ENCODE data around the gene TBC1D4.

Gene TBC1D4

DNA sequence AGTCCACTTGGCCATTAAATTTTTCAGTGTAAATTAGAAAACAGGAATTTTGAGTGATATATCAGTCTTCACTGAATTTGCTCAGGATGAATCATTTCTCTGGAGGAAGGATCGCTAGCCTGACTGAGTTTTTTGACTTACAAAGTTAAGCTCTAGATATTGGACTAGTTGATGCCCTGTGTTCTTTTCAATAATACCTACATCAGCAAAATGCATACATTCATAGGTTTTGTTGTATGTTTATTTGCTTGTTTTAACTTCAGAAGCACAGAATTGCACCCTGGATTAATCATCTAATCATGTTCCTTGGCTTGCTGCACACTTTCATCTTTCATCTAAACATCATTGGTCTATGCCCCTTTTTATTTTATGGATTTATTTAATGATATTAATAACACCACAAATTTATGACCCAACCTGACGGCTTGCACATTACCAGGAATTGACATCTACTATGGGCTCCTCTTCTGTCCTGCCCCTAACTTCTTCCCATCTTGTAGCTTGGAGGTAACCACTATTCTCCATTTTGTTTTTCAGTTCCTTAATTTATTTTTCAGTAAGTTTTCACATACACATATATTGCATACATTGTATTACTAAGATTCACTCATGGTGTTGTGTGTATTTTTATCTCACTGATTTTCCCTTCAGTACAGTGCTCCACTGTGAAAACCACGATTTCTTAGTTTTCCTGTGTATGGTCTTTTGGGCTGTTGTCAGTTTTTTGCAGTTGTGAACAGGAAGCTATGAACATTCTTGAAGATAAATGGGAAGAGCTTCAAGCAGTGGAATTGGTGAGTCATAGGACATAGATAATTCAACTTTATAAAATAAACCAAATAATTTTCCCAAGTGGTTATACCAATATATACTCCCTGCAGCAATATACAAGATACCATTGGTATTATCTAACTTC, 32.4 kb upstream of the TBC1D4 start:
- H3K4me3 Mint-ChIP-seq, result no peak overlapping the region
- H3K36me3 Mint-ChIP-seq (ENCODE audit: low read depth), result no peaks in the 10 kb centered on the region
- H3K4me1 Mint-ChIP-seq, result no peaks in the 10 kb centered on the region
- TF ChIP-seq, protein P1, sequence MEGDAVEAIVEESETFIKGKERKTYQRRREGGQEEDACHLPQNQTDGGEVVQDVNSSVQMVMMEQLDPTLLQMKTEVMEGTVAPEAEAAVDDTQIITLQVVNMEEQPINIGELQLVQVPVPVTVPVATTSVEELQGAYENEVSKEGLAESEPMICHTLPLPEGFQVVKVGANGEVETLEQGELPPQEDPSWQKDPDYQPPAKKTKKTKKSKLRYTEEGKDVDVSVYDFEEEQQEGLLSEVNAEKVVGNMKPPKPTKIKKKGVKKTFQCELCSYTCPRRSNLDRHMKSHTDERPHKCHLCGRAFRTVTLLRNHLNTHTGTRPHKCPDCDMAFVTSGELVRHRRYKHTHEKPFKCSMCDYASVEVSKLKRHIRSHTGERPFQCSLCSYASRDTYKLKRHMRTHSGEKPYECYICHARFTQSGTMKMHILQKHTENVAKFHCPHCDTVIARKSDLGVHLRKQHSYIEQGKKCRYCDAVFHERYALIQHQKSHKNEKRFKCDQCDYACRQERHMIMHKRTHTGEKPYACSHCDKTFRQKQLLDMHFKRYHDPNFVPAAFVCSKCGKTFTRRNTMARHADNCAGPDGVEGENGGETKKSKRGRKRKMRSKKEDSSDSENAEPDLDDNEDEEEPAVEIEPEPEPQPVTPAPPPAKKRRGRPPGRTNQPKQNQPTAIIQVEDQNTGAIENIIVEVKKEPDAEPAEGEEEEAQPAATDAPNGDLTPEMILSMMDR (IDR thresholded peaks at IDR 0.05; ENCODE audit: unreplicated experiment in 3 of 3), result no peak
- no peaks in the 10 kb centered on the region for H3K27me3 Mint-ChIP-seq (ENCODE audit: low read depth)
- no peak overlapping the region for H3K27ac Mint-ChIP-seq
- peaks cover 4% of the 10 kb centered on the region for H3K9me3 Mint-ChIP-seq

DNA sequence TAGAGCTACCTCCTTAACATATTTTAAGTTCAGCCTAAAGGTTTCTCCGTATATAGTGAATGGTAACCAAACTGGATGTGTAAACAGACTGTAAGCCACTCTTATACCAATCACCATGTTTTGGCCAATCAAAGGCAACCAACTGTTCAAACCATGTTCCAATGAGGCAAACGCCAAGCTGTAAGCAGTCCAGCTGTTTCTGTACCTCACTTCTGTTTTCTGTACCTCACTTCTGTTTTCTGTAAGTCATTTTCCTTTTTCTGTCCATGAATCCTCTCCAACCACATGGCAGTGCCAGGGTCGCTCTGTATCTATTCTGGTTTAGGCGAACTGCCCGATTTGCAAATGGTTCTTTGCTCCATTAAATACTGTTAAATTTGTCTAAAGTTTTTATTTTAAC, 31.3 kb upstream of the TBC1D4 start:
- TF ChIP-seq, protein P1 (IDR thresholded peaks at IDR 0.05; ENCODE audit: unreplicated experiment in 3 of 3), result no peak
- Mint-ChIP-seq H3K27ac (no peak overlapping the region), H3K27me3 (ENCODE audit: low read depth) (no peaks in the 10 kb centered on the region), H3K4me1 (no peaks in the 10 kb centered on the region), H3K36me3 (ENCODE audit: low read depth) (no peaks in the 10 kb centered on the region), H3K9me3 (peaks cover 4% of the 10 kb centered on the region), H3K4me3 (no peak overlapping the region)

DNA sequence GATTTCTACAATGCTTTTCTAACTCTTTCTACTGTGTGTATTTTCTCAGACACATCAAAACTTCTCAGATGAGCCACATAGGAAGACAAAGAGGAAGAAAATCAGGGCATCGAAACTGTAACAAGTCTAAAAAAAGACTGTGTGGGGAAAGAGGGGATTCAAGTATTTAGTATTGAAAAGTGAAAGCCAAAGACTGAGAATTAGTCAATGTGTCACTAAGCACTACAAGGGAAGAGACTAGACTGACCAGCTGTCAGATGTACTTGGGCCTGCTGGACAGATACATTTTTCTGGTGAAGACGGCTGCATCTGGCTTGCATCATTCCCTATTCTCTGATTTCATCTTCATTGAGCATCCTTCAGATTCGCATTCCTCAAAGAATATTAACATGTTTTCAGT, 30.3 kb upstream of the TBC1D4 start:
- no peak overlapping the region for H3K27ac Mint-ChIP-seq
- H3K4me3 Mint-ChIP-seq, result no peak overlapping the region
- TF ChIP-seq, protein P1 (IDR thresholded peaks at IDR 0.05; ENCODE audit: unreplicated experiment in 3 of 3), result no peak
- no peaks in the 10 kb centered on the region for H3K27me3 Mint-ChIP-seq (ENCODE audit: low read depth)
- no peaks in the 10 kb centered on the region for H3K4me1 Mint-ChIP-seq
- H3K36me3 Mint-ChIP-seq (ENCODE audit: low read depth), result no peaks in the 10 kb centered on the region
- no peaks in the 10 kb centered on the region for H3K9me3 Mint-ChIP-seq

DNA sequence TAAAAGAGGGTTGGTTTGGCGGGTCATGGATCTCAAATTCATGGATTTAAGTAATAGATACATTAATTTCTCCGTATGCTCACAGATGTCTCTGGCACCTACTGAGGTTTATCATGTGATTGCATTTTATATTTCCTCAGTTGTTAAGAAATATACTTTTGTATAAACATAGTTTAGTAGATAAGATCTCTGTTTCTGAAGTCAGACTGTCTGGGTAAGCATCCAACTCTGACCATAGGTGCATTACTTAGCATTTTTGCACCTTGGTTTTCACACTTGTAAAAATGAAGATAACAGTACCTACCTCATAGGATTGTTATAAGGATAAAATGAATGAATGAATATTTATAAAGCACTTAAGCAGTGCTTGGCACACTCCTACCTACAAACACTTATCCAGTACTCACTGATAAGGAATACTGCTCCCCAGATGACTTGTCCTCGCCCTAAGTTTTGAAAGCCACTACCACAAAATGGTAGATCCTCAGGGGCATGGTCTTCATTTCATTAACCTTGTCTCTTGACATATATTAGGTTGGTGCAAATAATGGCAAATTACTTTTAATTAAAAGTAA, 29.2 kb upstream of the TBC1D4 start:
- H3K27me3 Mint-ChIP-seq (ENCODE audit: low read depth), result no peaks in the 10 kb centered on the region
- H3K4me3 Mint-ChIP-seq, result no peak overlapping the region
- H3K4me1 Mint-ChIP-seq, result no peaks in the 10 kb centered on the region
- H3K27ac Mint-ChIP-seq, result no peak overlapping the region
- H3K36me3 Mint-ChIP-seq (ENCODE audit: low read depth), result no peaks in the 10 kb centered on the region
- TF ChIP-seq, protein P1 (IDR thresholded peaks at IDR 0.05; ENCODE audit: unreplicated experiment in 3 of 3), result no peak
- H3K9me3 Mint-ChIP-seq, result no peaks in the 10 kb centered on the region

DNA sequence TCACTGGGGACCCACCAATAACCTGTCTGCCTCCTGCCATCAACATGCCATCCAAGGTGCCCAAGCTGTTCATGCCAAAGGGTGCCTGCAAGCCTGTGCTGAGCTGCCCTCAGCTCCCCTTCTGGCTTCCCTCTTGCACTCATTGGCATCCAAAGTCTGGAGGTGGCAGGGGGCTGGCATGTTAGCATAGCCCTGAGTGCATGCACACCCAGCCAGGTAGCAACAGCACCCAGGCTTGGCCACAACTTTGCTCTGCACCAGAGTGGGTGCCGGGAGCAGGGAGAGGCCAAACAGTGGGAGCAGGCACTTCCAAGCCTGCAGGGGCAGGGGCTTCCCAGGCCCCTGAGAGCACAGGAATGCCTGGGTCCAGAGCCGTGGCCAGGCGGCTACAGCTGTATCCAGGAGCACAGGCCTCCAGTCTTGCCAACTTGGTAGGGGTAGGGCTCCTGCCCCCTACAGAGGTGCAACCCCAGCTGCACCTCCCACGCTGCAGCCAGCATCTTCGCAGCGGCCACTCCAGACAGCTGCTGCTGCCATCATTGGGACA, 26.1 kb upstream of the TBC1D4 start:
- TF ChIP-seq, protein P1 (IDR thresholded peaks at IDR 0.05; ENCODE audit: unreplicated experiment in 3 of 3), result no peak
- Mint-ChIP-seq H3K36me3 (ENCODE audit: low read depth) (no peaks in the 10 kb centered on the region), H3K27ac (no peak overlapping the region), H3K9me3 (no peaks in the 10 kb centered on the region), H3K4me1 (no peaks in the 10 kb centered on the region), H3K27me3 (ENCODE audit: low read depth) (no peaks in the 10 kb centered on the region), H3K4me3 (no peak overlapping the region)

All from nephron (organoid).